Neuronal stem cell (in vitro differentiated cells): ENCODE data around the gene TMEM201.
"Not testable (repeated sequence)": the region's sequence is repeated elsewhere in the genome, so short reads cannot be mapped to it uniquely, and the experiment has no call there.

Source experiments
- DNase-seq: peaks from one replicate; pipeline ENCODE4 v3.0.0-alpha.2; 2013; ENCODE audit warnings: low spot score
- H2AFZ ChIP-seq: one replicate; pipeline ENCODE4 v1.6.1; 2013; ENCODE audit warnings: mild to moderate bottlenecking, low read length, inconsistent platforms
- H2AK5ac ChIP-seq: 2 replicates; pipeline ENCODE4 v1.6.1; 2013; ENCODE audit warnings: low read depth, mild to moderate bottlenecking, inconsistent platforms, low read length, moderate library complexity, mixed read lengths
- H2BK120ac ChIP-seq: 2 replicates; pipeline ENCODE4 v1.6.1; 2013; ENCODE audit warnings: low read depth, mild to moderate bottlenecking, inconsistent platforms, low read length, moderate library complexity, mixed read lengths
- H2BK12ac ChIP-seq: one replicate; pipeline ENCODE4 v1.6.1; 2013; ENCODE audit warnings: low read length, inconsistent platforms
- H2BK15ac ChIP-seq: 2 replicates; pipeline ENCODE4 v1.6.1; 2013; ENCODE audit warnings: mild to moderate bottlenecking, low read length, inconsistent platforms, mixed read lengths
- H2BK5ac ChIP-seq: one replicate; pipeline ENCODE4 v1.6.1; 2013; ENCODE audit warnings: inconsistent platforms, mild to moderate bottlenecking, low read length, moderate library complexity
- H3K14ac ChIP-seq: one replicate; pipeline ENCODE4 v1.6.1; 2013; ENCODE audit warnings: low read length, inconsistent platforms
- H3K18ac ChIP-seq: 2 replicates; pipeline ENCODE4 v1.6.1; 2013; ENCODE audit warnings: low read length, inconsistent platforms
- H3K23ac ChIP-seq: 2 replicates; pipeline ENCODE4 v1.6.1; 2013; ENCODE audit warnings: low read depth, mild to moderate bottlenecking, mixed read lengths, low read length, inconsistent platforms; ENCODE audit not compliant: poor library complexity
- H3K27ac ChIP-seq: replicated peaks from 3 replicates; pipeline ENCODE4 v1.5.1; 2013; ENCODE audit warnings: low read length, inconsistent platforms
- H3K27me3 ChIP-seq, 3 experiments: 2 replicates each; pipeline ENCODE4 v1.6.1; 2013; ENCODE audit warnings: low read length in 3 of 3, mild to moderate bottlenecking in 2 of 3, inconsistent platforms in 1 of 3, low read depth in 1 of 3, mixed read lengths in 1 of 3, moderate library complexity in 1 of 3; ENCODE audit not compliant: control insufficient read depth in 3 of 3, insufficient read depth in 3 of 3
- H3K36me3 ChIP-seq, 2 donors: replicated peaks in 1 of 2; 2 replicates each; pipeline ENCODE4 v1.6.1; 2013; ENCODE audit warnings: low read length in 2 of 2; ENCODE audit not compliant: control insufficient read depth in 2 of 2, insufficient read depth in 2 of 2
- H3K4ac ChIP-seq: 2 replicates; pipeline ENCODE4 v1.6.1; 2013; ENCODE audit warnings: inconsistent platforms, mild to moderate bottlenecking, low read length, moderate library complexity
- H3K4me1 ChIP-seq, 2 donors: 1 replicate in 1 of 2; 2 replicates in 1 of 2; pipeline ENCODE4 v1.6.1; 2013; ENCODE audit warnings: low read length in 2 of 2, low read depth in 1 of 2; ENCODE audit not compliant: control insufficient read depth in 2 of 2, insufficient read depth in 1 of 2
- H3K4me2 ChIP-seq: one replicate; pipeline ENCODE4 v1.6.1; 2013; ENCODE audit warnings: mild to moderate bottlenecking, low read length, inconsistent platforms; ENCODE audit not compliant: insufficient read depth, poor library complexity, severe bottlenecking
- H3K4me3 ChIP-seq, 2 donors: 2 replicates each; pipeline ENCODE4 v1.5.1; 2013; ENCODE audit warnings: low read length in 2 of 2, mild to moderate bottlenecking in 2 of 2, inconsistent platforms in 1 of 2, moderate library complexity in 1 of 2
- H3K79me1 ChIP-seq: one replicate; pipeline ENCODE4 v1.6.1; 2013; ENCODE audit warnings: low read depth, mild to moderate bottlenecking, inconsistent platforms, low read length, moderate library complexity
- H3K9ac ChIP-seq: one replicate; pipeline ENCODE4 v1.6.1; 2013; ENCODE audit warnings: mild to moderate bottlenecking, low read depth, low read length, inconsistent platforms; ENCODE audit not compliant: poor library complexity
- H3K9me3 ChIP-seq, 2 donors: replicated peaks in 1 of 2; 2 replicates each; pipeline versions ENCODE3 to v1.6.1; 2013; ENCODE audit warnings: low read length in 2 of 2, mild to moderate bottlenecking in 2 of 2, inconsistent platforms in 1 of 2, low read depth in 1 of 2, mixed read lengths in 1 of 2, moderate library complexity in 1 of 2; ENCODE audit not compliant: control insufficient read depth in 2 of 2, insufficient read depth in 1 of 2
- H4K8ac ChIP-seq: one replicate; pipeline ENCODE4 v1.6.1; 2013; ENCODE audit warnings: low read depth, mild to moderate bottlenecking, inconsistent platforms, low read length, moderate library complexity
- H4K91ac ChIP-seq: one replicate; pipeline ENCODE4 v1.6.1; 2013; ENCODE audit warnings: low read length, low read depth, mild to moderate bottlenecking, inconsistent platforms; ENCODE audit not compliant: poor library complexity
- whole genome bisulfite sequencing, 2 donors: extraction: QIAGEN DNeasy Blood & Tissue Kit; methylation state at CpG; one replicate each; pipeline ENCODE4 v1.1.7; 2013; ENCODE audit warnings: missing lambda C conversion rate in 2 of 2, mixed read lengths in 1 of 2; ENCODE audit not compliant: insufficient read length in 2 of 2, insufficient replicate concordance in 1 of 2; ENCODE audit errors: extremely low coverage in 2 of 2; 5-methylcytosine and 5-hydroxymethylcytosine counted together

Gene TMEM201

DNA sequence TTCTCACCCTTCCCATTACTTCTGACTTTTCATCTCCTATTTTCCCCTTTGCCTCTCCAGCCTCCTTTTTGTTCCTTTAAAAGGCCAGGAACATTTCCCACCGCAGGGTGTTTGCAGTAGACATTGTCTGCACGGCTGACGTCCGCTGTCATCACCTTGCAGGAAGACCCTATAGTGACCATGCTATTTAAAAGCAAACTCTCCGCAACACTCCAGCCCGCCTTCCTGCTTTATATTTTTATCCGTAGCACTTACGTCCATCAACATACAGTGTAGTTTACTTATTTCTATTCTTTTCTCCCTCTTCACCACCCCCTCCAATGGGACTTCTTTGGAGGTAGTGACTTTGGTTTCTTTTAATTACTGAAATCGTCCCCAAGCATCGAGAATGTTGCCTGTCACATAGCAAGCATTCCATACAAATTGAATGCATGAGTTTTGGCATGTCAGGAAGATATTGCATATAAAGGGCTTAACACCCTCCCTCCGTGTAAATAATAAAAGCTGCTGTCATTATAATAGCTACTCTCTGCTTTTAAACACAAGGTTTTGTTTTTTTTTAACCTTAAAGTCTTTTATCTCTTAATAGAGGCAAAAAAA, 29.7 kb upstream of the TMEM201 start:
- Histone ChIP-seq H3K4me2 (no peak overlapping the region), H3K4ac (no peak overlapping the region), H2BK5ac (no peak overlapping the region), H3K9me3 (peaks cover 0 to 6% of the 10 kb centered on the region in 2 donors), H3K14ac (no peak overlapping the region), H3K79me1 (peaks cover 2% of the 10 kb centered on the region), H4K8ac (no peak overlapping the region), H3K9ac (no peak overlapping the region), H3K18ac (no peak overlapping the region), H4K91ac (no peak overlapping the region), H2BK15ac (no peak overlapping the region), H2BK120ac (no peak overlapping the region), H3K23ac (no peak overlapping the region), H2AFZ (no peak overlapping the region), H3K36me3 (peaks cover 11 to 71% of the 10 kb centered on the region in 2 donors), H2AK5ac (no peak overlapping the region), H3K27ac (no peak overlapping the region), H2BK12ac (no peak overlapping the region), H3K4me3 (no peak overlapping the region), H3K27me3 (no peaks in the 10 kb centered on the region), H3K4me1 (peaks cover 2 to 8% of the 10 kb centered on the region in 2 donors)
- DNase-seq: no peak
- WGBS, 2 donors: no CpG with 5 or more reads among the region's 11 CpGs

DNA sequence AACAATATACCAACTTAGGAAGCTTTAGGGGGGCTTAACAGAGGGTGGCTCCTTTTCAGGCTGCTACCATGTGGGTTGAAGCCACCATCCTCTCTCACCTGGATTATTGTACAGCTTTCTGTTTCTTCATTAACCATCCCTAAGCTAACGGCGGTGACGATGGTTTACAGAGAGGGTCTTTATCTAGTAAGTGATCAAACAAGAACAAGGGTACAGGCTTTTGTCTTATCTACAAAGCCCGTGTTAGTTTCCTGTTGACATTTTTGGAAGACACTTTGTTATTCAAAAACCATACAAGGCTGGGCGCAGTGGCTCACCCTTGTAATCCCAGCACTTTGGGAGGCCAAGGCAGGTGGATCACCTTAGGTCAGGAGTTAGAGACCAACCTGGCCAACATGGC, 29.0 kb upstream of the TMEM201 start:
- Histone ChIP-seq H2AK5ac (no peak overlapping the region), H2AFZ (no peak overlapping the region), H3K4me3 (no peak overlapping the region), H3K18ac (no peak overlapping the region), H2BK5ac (no peak overlapping the region), H4K8ac (no peak overlapping the region), H2BK120ac (no peak overlapping the region), H3K79me1 (peaks cover 2% of the 10 kb centered on the region), H4K91ac (no peak overlapping the region), H3K9me3 (peaks cover 0 to 10% of the 10 kb centered on the region in 2 donors), H3K9ac (no peak overlapping the region), H3K4ac (no peak overlapping the region), H3K36me3 (peaks cover 13 to 70% of the 10 kb centered on the region in 2 donors), H3K4me2 (no peak overlapping the region), H3K4me1 (peaks cover 2 to 8% of the 10 kb centered on the region in 2 donors), H2BK12ac (no peak overlapping the region), H3K27me3 (no peaks in the 10 kb centered on the region), H3K27ac (no peak overlapping the region), H2BK15ac (no peak overlapping the region), H3K23ac (no peak overlapping the region), H3K14ac (no peak overlapping the region)
- no peak for DNase-seq
- WGBS, 2 donors: no CpG with 5 or more reads among the region's 5 CpGs

DNA sequence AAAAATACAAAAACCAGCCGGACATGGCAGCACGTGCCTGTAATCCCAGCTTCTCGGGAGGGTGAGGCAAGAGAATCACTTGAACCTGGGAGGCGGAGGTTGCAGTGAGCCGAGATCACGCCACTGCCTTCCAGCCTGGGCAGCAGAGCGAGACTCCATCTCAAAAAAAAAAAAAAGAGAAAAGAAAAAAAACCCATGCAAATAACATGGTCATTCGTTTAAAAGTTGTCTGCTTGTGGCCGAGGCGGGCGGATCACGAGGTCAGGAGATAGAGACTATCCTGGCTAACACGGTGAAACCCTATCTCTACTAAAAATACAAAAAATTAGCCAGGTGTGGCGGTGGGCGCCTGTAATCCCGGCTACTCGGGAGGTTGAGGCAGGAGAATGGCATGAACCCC, 28.6 kb upstream of the TMEM201 start:
- not testable (repeated sequence) for H2AK5ac ChIP-seq, H3K4ac ChIP-seq, H3K14ac ChIP-seq, H3K79me1 ChIP-seq, H3K18ac ChIP-seq, H2BK15ac ChIP-seq, H3K9ac ChIP-seq, H3K27me3 ChIP-seq, H3K27ac ChIP-seq, H4K8ac ChIP-seq, H3K4me2 ChIP-seq, H2BK120ac ChIP-seq, H4K91ac ChIP-seq, H3K9me3 ChIP-seq, H2AFZ ChIP-seq, H3K4me3 ChIP-seq, H2BK12ac ChIP-seq, H3K23ac ChIP-seq, H2BK5ac ChIP-seq, H3K4me1 ChIP-seq, DNase-seq
- H3K36me3 ChIP-seq: peaks cover 13 to 70% of the 10 kb centered on the region in 2 donors
- no CpG with 5 or more reads among the region's 17 CpGs for WGBS, 2 donors

DNA sequence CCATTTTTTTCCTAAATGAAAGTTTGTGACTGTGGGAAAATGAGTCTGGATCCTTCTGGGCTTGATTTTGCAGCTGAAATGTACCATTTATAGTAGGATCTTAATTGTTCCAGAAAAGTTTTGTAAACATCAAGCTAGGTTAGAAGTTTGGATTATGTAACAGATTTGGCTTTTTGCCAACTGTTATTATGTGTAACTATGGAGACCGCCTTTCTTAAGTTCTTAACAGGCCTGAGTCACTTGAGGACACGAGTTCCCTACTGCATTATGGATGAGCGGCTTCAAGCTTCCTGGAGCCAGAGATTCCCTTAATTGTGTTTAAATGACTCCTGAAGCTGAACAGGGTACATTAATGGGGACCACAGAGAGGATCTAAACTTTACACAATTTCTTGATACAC, 27.3 kb upstream of the TMEM201 start:
- Histone ChIP-seq H4K8ac (no peak overlapping the region), H3K4me3 (no peak overlapping the region), H3K27ac (no peak overlapping the region), H2BK120ac (no peak overlapping the region), H4K91ac (no peak overlapping the region), H2BK5ac (no peak overlapping the region), H3K23ac (no peak overlapping the region), H2BK15ac (no peak overlapping the region), H2AK5ac (no peak overlapping the region), H3K9me3 (peaks cover 0 to 10% of the 10 kb centered on the region in 2 donors), H3K4me2 (no peak overlapping the region), H3K79me1 (no peaks in the 10 kb centered on the region), H3K27me3 (no peaks in the 10 kb centered on the region), H3K18ac (no peak overlapping the region), H3K4ac (no peak overlapping the region), H3K36me3 (peaks cover 4 to 64% of the 10 kb centered on the region in 2 donors), H3K9ac (no peak overlapping the region), H2BK12ac (no peak overlapping the region), H3K14ac (no peak overlapping the region), H3K4me1 (peaks cover 2 to 8% of the 10 kb centered on the region in 2 donors), H2AFZ (no peak overlapping the region)
- no peak for DNase-seq
- no CpG with 5 or more reads among the region's 3 CpGs for WGBS, 2 donors
